Measurements from ENCODE around the gene PCK2. TPM values are rescaled to one million over a fixed set of nuclear protein-coding genes. Genes with fewer than 3 reads are reported as not detected.

PCK2 gene
- total and polyA plus RNA-seq, 2 of the 13 experiments (the other 11 are each of a cell fraction or from before 2014, with no cell fraction given), result 129 to 272 TPM

DNA sequence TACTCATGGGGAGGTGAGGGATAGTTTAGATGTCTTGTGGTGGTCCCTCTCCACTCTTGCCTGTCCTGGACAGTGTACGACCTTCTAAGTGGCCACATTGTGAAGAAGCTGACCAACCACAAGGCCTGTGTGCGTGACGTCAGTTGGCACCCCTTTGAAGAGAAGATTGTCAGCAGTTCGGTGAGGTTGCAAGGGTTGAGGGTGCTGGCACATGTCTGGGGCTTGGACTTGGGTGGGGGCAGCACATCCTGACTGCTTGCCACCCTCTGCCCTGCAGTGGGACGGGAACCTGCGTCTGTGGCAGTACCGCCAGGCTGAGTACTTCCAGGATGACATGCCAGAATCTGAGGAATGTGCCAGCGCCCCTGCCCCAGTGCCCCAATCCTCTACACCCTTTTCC is 28.8 kb downstream of the PCK2 start:
- DNase-seq (ENCODE audit: low spot score), result no peak
- Histone ChIP-seq H3K27ac (ENCODE audit: extremely low read length, insufficient read depth, low read length) (no peak overlapping the region), H3K79me2 (ENCODE audit: insufficient read depth, low read length) (peaks cover 5% of the 10 kb centered on the region), H3K4me1 (ENCODE audit: insufficient read depth, low read length) (peaks cover 2% of the 10 kb centered on the region; the same call in 1 of the 2 replicates), H3K9ac (ENCODE audit: insufficient read depth, low read depth, low read length) (no peak overlapping the region), H2AFZ (ENCODE audit: low read length) (no peak overlapping the region), H3K27me3 (ENCODE audit: control insufficient read depth in 1 of 2, insufficient read depth in 2 of 2, low read length in 2 of 2) (no peaks in the 10 kb centered on the region), H3K4me2 (ENCODE audit: low read depth, low read length) (no peak overlapping the region), H4K20me1 (ENCODE audit: insufficient read depth, low read length) (no peaks in the 10 kb centered on the region), H3K4me3 (replicated peaks in 1 of 3; ENCODE audit: insufficient read depth in 1 of 3, low read depth in 2 of 3, low read length in 3 of 3) (no peak overlapping the region), H3K36me3 (replicated peaks in 1 of 2; ENCODE audit: control insufficient read depth in 1 of 2, insufficient read depth in 2 of 2, low read length in 2 of 2) (peaks cover 53 to 57% of the 10 kb centered on the region in 2 experiments), H3K9me3 (ENCODE audit: low read length) (no peaks in the 10 kb centered on the region)
- WGBS (ENCODE audit: low lambda C conversion rate), result 98% methylated on average over 8 of the region's 8 CpGs
- in situ Hi-C loops (cut with HindIII; ENCODE audit: extremely low pct_ligation_motif_present, low pct_unique_long_range_greater_than_20kb) (loop anchor here (25.0 kb wide), 1 partner anchor 1536 kb away; the partner anchor contains the start of genes ABHD4 and DAD1), intact Hi-C loops (cut with micrococcal nuclease; ENCODE audit: unreplicated experiment) (no loop called here)
- no peak for FAIRE-seq
- no peak for ATAC-seq
- ChIA-PET CTCF (ENCODE audit: low intra/inter-chr PET ratio, low total read pairs) (no interaction called here), POLR2A (interaction anchor here (0.9 to 22.7 kb wide), 5 partner anchors 2 to 38 kb away, joined by 3 to 977 read pairs (median 279); partner anchors contain the start of genes DCAF11, EMC9, FITM1 and IRF9)
- no TSS peak for BruUV-seq (replicated peaks)
- TF ChIP-seq HES4 (CRISPR knock-in tag; IDR thresholded peaks at IDR 0.05; ENCODE audit: borderline replicate concordance) (0 out of 2 replicates have a peak, but pooled peaks have one; percentile 53), ZNF839 (CRISPR knock-in tag; IDR thresholded peaks at IDR 0.05; ENCODE audit: borderline replicate concordance) (peak; percentile 23; the same call in 1 of the 2 replicates), KLF13 (CRISPR knock-in tag; IDR thresholded peaks at IDR 0.05) (0 out of 2 replicates have a peak, but pooled peaks have one; percentile 26), ZNF10 (CRISPR knock-in tag; IDR thresholded peaks at IDR 0.05; ENCODE audit: borderline replicate concordance, low read depth) (0 out of 2 replicates have a peak, but pooled peaks have one; percentile 25), HOXA7 (CRISPR knock-in tag; IDR thresholded peaks at IDR 0.05) (no peak), ZNF549 (CRISPR knock-in tag; IDR thresholded peaks at IDR 0.05) (no peak), AGO2 (optimal IDR thresholded peaks at IDR 0.05; ENCODE audit: low read depth, low read length) (peak; percentile 37), RBM22 (optimal IDR thresholded peaks at IDR 0.05; ENCODE audit: low read length) (peak; percentile 72)
- TF ChIP-seq, protein P1, sequence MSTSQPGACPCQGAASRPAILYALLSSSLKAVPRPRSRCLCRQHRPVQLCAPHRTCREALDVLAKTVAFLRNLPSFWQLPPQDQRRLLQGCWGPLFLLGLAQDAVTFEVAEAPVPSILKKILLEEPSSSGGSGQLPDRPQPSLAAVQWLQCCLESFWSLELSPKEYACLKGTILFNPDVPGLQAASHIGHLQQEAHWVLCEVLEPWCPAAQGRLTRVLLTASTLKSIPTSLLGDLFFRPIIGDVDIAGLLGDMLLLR (CRISPR knock-in tag; IDR thresholded peaks at IDR 0.05), result 0 out of 2 replicates have a peak, but pooled peaks have one; percentile 33
- TF ChIP-seq, protein P2, sequence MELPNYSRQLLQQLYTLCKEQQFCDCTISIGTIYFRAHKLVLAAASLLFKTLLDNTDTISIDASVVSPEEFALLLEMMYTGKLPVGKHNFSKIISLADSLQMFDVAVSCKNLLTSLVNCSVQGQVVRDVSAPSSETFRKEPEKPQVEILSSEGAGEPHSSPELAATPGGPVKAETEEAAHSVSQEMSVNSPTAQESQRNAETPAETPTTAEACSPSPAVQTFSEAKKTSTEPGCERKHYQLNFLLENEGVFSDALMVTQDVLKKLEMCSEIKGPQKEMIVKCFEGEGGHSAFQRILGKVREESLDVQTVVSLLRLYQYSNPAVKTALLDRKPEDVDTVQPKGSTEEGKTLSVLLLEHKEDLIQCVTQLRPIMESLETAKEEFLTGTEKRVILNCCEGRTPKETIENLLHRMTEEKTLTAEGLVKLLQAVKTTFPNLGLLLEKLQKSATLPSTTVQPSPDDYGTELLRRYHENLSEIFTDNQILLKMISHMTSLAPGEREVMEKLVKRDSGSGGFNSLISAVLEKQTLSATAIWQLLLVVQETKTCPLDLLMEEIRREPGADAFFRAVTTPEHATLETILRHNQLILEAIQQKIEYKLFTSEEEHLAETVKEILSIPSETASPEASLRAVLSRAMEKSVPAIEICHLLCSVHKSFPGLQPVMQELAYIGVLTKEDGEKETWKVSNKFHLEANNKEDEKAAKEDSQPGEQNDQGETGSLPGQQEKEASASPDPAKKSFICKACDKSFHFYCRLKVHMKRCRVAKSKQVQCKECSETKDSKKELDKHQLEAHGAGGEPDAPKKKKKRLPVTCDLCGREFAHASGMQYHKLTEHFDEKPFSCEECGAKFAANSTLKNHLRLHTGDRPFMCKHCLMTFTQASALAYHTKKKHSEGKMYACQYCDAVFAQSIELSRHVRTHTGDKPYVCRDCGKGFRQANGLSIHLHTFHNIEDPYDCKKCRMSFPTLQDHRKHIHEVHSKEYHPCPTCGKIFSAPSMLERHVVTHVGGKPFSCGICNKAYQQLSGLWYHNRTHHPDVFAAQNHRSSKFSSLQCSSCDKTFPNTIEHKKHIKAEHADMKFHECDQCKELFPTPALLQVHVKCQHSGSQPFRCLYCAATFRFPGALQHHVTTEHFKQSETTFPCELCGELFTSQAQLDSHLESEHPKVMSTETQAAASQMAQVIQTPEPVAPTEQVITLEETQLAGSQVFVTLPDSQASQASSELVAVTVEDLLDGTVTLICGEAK (IDR thresholded peaks at IDR 0.05), result no peak
- TF ChIP-seq, protein P2 (CRISPR knock-in tag; IDR thresholded peaks at IDR 0.05), result 0 out of 2 replicates have a peak, but pooled peaks have one; percentile 2
- TF ChIP-seq, protein P3, sequence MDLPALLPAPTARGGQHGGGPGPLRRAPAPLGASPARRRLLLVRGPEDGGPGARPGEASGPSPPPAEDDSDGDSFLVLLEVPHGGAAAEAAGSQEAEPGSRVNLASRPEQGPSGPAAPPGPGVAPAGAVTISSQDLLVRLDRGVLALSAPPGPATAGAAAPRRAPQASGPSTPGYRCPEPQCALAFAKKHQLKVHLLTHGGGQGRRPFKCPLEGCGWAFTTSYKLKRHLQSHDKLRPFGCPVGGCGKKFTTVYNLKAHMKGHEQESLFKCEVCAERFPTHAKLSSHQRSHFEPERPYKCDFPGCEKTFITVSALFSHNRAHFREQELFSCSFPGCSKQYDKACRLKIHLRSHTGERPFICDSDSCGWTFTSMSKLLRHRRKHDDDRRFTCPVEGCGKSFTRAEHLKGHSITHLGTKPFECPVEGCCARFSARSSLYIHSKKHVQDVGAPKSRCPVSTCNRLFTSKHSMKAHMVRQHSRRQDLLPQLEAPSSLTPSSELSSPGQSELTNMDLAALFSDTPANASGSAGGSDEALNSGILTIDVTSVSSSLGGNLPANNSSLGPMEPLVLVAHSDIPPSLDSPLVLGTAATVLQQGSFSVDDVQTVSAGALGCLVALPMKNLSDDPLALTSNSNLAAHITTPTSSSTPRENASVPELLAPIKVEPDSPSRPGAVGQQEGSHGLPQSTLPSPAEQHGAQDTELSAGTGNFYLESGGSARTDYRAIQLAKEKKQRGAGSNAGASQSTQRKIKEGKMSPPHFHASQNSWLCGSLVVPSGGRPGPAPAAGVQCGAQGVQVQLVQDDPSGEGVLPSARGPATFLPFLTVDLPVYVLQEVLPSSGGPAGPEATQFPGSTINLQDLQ (CRISPR knock-in tag; IDR thresholded peaks at IDR 0.05), result no peak
